ENCODE data around the gene PNLIPRP2.

PNLIPRP2 gene

GRCh38 chr10:116636976-116637375, 16.2 kb downstream of the PNLIPRP2 start:
- no peak for TF ChIP-seq CTCF (IDR thresholded peaks at IDR 0.05; ENCODE audit: insufficient read depth, low read length, poor library complexity, severe bottlenecking)
- TF ChIP-seq EZH2phosphoT487 (conservative IDR thresholded peaks at IDR 0.05; ENCODE audit: low read length) = no peak
- H3K27ac ChIP-seq (ENCODE audit: low read depth, low read length) = no peak overlapping the region

GRCh38 chr10:116637830-116638229, 17.1 kb downstream of the PNLIPRP2 start:
- no peaks in the 10 kb centered on the region for H3F3A ChIP-seq (ENCODE audit: insufficient read depth)

More at GRCh38 chr10:116636976-116637375, 16.2 kb downstream of the PNLIPRP2 start:
- H2AFZ ChIP-seq (ENCODE audit: low read depth, low read length, severe bottlenecking) = no peak overlapping the region
- H3K27me3 ChIP-seq (ENCODE audit: low read length) = no peaks in the 10 kb centered on the region
- H3K9me2 ChIP-seq (replicated peaks; ENCODE audit: insufficient read depth, low read length) = no peaks in the 10 kb centered on the region
- H3K4me3 ChIP-seq (ENCODE audit: insufficient read depth, low read length, poor library complexity, severe bottlenecking) = no peak overlapping the region
- no peak overlapping the region for H3K9ac ChIP-seq (ENCODE audit: low read length)
- H3K79me2 ChIP-seq (ENCODE audit: insufficient read depth, low read length) = no peaks in the 10 kb centered on the region
- no peaks in the 10 kb centered on the region for H3F3A ChIP-seq (ENCODE audit: insufficient read depth)
- no peaks in the 10 kb centered on the region for H4K20me1 ChIP-seq (ENCODE audit: low read depth, low read length)
- H3K4me2 ChIP-seq (ENCODE audit: low read depth, low read length, poor library complexity, severe bottlenecking) = no peak overlapping the region
- no peaks in the 10 kb centered on the region for H3K9me3 ChIP-seq (ENCODE audit: insufficient read depth, low read length)
- H3K36me3 ChIP-seq (ENCODE audit: low read length) = no peaks in the 10 kb centered on the region

GRCh38 chr10:116646502-116646901, 25.7 kb downstream of the PNLIPRP2 start:
- H3K27me3 ChIP-seq (ENCODE audit: low read length) = no peaks in the 10 kb centered on the region
- no peaks in the 10 kb centered on the region for H3F3A ChIP-seq (ENCODE audit: insufficient read depth)
- H3K36me3 ChIP-seq (ENCODE audit: low read length) = no peaks in the 10 kb centered on the region
- no peak overlapping the region for H2AFZ ChIP-seq (ENCODE audit: low read depth, low read length, severe bottlenecking)
- no peak overlapping the region for H3K27ac ChIP-seq (ENCODE audit: low read depth, low read length)
- no peak overlapping the region for H3K4me3 ChIP-seq (ENCODE audit: insufficient read depth, low read length, poor library complexity, severe bottlenecking)
- no peaks in the 10 kb centered on the region for H4K20me1 ChIP-seq (ENCODE audit: low read depth, low read length)
- no peak overlapping the region for H3K4me2 ChIP-seq (ENCODE audit: low read depth, low read length, poor library complexity, severe bottlenecking)
- H3K9me2 ChIP-seq (replicated peaks; ENCODE audit: insufficient read depth, low read length) = no peaks in the 10 kb centered on the region
- no peak overlapping the region for H3K9ac ChIP-seq (ENCODE audit: low read length)
- TF ChIP-seq EZH2phosphoT487 (conservative IDR thresholded peaks at IDR 0.05; ENCODE audit: low read length) (no peak), CTCF (IDR thresholded peaks at IDR 0.05; ENCODE audit: insufficient read depth, low read length, poor library complexity, severe bottlenecking) (no peak)
- H3K9me3 ChIP-seq (ENCODE audit: insufficient read depth, low read length) = no peaks in the 10 kb centered on the region
- no peaks in the 10 kb centered on the region for H3K79me2 ChIP-seq (ENCODE audit: insufficient read depth, low read length)

More at GRCh38 chr10:116637830-116638229, 17.1 kb downstream of the PNLIPRP2 start:
- no peaks in the 10 kb centered on the region for H3K27me3 ChIP-seq (ENCODE audit: low read length)
- no peaks in the 10 kb centered on the region for H3K79me2 ChIP-seq (ENCODE audit: insufficient read depth, low read length)
- no peak overlapping the region for H3K4me3 ChIP-seq (ENCODE audit: insufficient read depth, low read length, poor library complexity, severe bottlenecking)
- no peak overlapping the region for H3K9ac ChIP-seq (ENCODE audit: low read length)
- H3K9me3 ChIP-seq (ENCODE audit: insufficient read depth, low read length) = no peaks in the 10 kb centered on the region
- H3K4me2 ChIP-seq (ENCODE audit: low read depth, low read length, poor library complexity, severe bottlenecking) = no peak overlapping the region
- H4K20me1 ChIP-seq (ENCODE audit: low read depth, low read length) = no peaks in the 10 kb centered on the region
- TF ChIP-seq CTCF (IDR thresholded peaks at IDR 0.05; ENCODE audit: insufficient read depth, low read length, poor library complexity, severe bottlenecking) (no peak), EZH2phosphoT487 (conservative IDR thresholded peaks at IDR 0.05; ENCODE audit: low read length) (no peak)
- H3K36me3 ChIP-seq (ENCODE audit: low read length) = no peaks in the 10 kb centered on the region
- no peak overlapping the region for H3K27ac ChIP-seq (ENCODE audit: low read depth, low read length)
- H3K9me2 ChIP-seq (replicated peaks; ENCODE audit: insufficient read depth, low read length) = no peaks in the 10 kb centered on the region
- no peak overlapping the region for H2AFZ ChIP-seq (ENCODE audit: low read depth, low read length, severe bottlenecking)
